Aorta (tissue), 5 donors: ENCODE measurements around the gene EGLN1. TPM values are rescaled to one million over a fixed set of nuclear protein-coding genes. Genes with fewer than 3 reads are reported as not detected.
"Not testable (repeated sequence)": the region's sequence is repeated elsewhere in the genome, so short reads cannot be mapped to it uniquely, and the experiment has no call there.

Experiments used
- ATAC-seq: fragments of 200-7000 bp; cut with Tn5 transposase; one replicate; pipeline ENCODE4 v1.9.1; 2022; ENCODE audit warnings: moderate library complexity; ENCODE audit not compliant: low FRiP score
- DNase-seq, 2 donors: peaks; one replicate each; pipeline ENCODE4 v3.0.0-alpha.2; 2020
- H3K27ac ChIP-seq, 2 donors: one replicate each; pipeline ENCODE4 v1.5.1; 2013; ENCODE audit warnings: low read length in 2 of 2, mild to moderate bottlenecking in 2 of 2, moderate library complexity in 2 of 2, control low read depth in 1 of 2, inconsistent platforms in 1 of 2, low read depth in 1 of 2
- H3K27me3 ChIP-seq, 2 donors: one replicate each; pipeline ENCODE4 v1.6.1; 2013; ENCODE audit warnings: control low read depth in 1 of 2, low read length in 1 of 2, mild to moderate bottlenecking in 1 of 2, moderate library complexity in 1 of 2; ENCODE audit not compliant: insufficient read depth in 2 of 2, control insufficient read depth in 1 of 2
- H3K36me3 ChIP-seq, 2 donors: one replicate each; pipeline ENCODE4 v1.6.1; 2013; ENCODE audit warnings: control low read depth in 1 of 2, low read length in 1 of 2, mild to moderate bottlenecking in 1 of 2; ENCODE audit not compliant: insufficient read depth in 2 of 2, control insufficient read depth in 1 of 2
- H3K4me1 ChIP-seq, 2 donors: one replicate each; pipeline ENCODE4 v1.6.1; 2013; ENCODE audit warnings: low read length in 2 of 2, control low read depth in 1 of 2, mild to moderate bottlenecking in 1 of 2, moderate library complexity in 1 of 2; ENCODE audit not compliant: insufficient read depth in 2 of 2, control insufficient read depth in 1 of 2
- H3K4me3 ChIP-seq, 2 donors: one replicate each; pipeline ENCODE4 v1.5.1; 2013; ENCODE audit warnings: low read length in 2 of 2, control low read depth in 1 of 2, mild to moderate bottlenecking in 1 of 2
- H3K9me3 ChIP-seq: one replicate; pipeline ENCODE4 v1.6.1; 2013; ENCODE audit warnings: mild to moderate bottlenecking, low read length; ENCODE audit not compliant: control insufficient read depth
- WGBS, 2 donors: extraction: QIAGEN DNeasy Blood & Tissue Kit; methylation state at CpG; one replicate each; pipeline ENCODE4 v1.1.7; 2013; 5-methylcytosine and 5-hydroxymethylcytosine counted together
- intact Hi-C, 2 donors: fragments of 100-400 bp; cut with DNase I; formaldehyde crosslinking; loops; one replicate each; pipeline versions ENCODE4 v1.14.2 to v1.15.0; 2022
- polyA plus RNA-seq, 2 donors: library from polyadenylated mRNA; stranded (reverse); fragments of 200-250 nt; gene quantifications; one replicate each; pipeline ENCODE4 v1.2.3, GENCODE V29; 2013
- total RNA-seq, 2 donors: library from RNA; stranded (reverse); fragmentation: NEBNext Ultra II Directional; extraction: Animal tissue kit (Norgen Biotek cat#: 25700); gene quantifications; one replicate each; pipeline ENCODE4 v1.2.1, GENCODE V29; 2021
- donor health status: healthy with polysubstance abuse.
- donor health status: Bipolar disorder and iron deficiency.
- donor health status: DM: no; HTN: no; CAD: no.
- donor health status: DM: no; HTN: no; CAD: no.
- donor health status: DM: yes; HTN: yes; CAD: no.

The EGLN1 gene
- total and polyA plus RNA-seq, 4 donors = 11.7 to 50.4 (median 28.1) TPM

- intact Hi-C loops, DNase-seq, H3K27ac ChIP-seq, H3K27me3 ChIP-seq, H3K4me3 ChIP-seq, H3K4me1 ChIP-seq, H3K9me3 ChIP-seq, ATAC-seq, H3K36me3 ChIP-seq: not testable (repeated sequence)
These were observed 35.9 kb upstream of the EGLN1 start for GRCh38 chr1:231457956-231458355.

DNA sequence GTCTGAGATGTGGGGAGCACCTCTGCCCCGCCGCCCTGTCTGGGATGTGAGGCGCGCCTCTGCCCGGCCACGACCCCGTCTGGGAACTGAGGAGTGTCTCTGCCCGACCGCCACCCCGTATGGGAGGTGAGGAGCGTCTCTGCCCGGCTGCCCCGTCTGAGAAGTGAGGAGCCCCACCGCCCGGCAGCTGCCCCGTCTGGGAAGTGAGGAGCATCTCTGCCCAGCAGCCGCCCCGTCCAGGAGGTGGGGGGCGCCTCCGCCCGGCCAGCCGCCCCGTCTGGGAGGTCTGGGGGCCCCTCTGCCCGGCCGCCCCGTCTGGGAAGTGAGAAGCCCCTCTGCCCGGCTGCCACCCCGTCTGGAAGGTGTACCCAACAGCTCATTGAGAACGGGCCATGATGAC is 32.0 kb upstream of the EGLN1 start:
- 89 to 94% methylated on average over 27 to 29 of the region's 29 CpGs for WGBS, 2 donors
- DNase-seq, H3K4me1 ChIP-seq, H3K9me3 ChIP-seq, H3K4me3 ChIP-seq, H3K27ac ChIP-seq, H3K27me3 ChIP-seq, H3K36me3 ChIP-seq, ATAC-seq, intact Hi-C loops: not testable (repeated sequence)

DNA sequence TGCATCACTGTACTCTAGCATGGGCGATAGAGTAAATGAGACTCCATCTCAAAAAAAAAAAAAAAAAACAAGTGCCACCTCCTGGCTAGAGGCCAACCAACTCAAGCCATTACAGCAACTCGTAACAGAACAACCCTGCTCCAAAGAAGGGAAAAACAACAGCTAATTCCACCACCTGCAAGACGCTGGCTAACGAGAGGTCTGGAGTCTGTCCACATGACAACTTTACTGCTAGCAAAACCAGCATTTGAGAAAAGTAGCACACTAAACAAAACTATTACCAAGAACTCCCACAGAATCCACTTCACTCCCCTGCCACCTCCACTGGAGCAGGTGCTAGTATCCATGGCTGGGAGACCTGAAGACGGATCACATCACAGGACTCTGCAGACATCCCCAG is 24.1 kb upstream of the EGLN1 start:
- intact Hi-C loops = no loop called here

DNA sequence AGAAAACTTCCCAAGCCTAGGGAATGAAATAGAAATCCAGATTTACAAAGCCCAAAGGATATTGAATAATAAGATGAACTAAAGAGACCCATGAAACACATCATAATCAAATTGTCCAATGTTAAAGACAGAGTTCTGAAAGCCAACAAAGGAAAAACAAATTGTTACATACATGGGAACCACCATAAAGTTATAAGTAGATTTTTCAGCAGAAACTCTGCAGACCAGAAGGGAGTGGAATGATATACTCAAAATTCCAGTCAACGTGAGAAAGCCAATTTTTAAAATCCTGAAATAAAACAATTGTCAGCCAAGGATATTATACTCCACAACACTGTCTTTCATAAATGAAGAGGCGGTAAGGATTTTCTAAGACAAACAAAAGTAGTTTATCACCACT is 22.0 kb upstream of the EGLN1 start:
- Histone ChIP-seq H3K4me3 (no peak overlapping the region), H3K27me3 (no peaks in the 10 kb centered on the region), H3K27ac (no peak overlapping the region), H3K4me1 (no peaks in the 10 kb centered on the region), H3K9me3 (peaks cover 2% of the 10 kb centered on the region), H3K36me3 (no peaks in the 10 kb centered on the region)
- DNase-seq (no peak), ATAC-seq (no peak)
- 64 to 81% methylated on average over 2 of the region's 2 CpGs for WGBS, 2 donors
- intact Hi-C loops = no loop called here

More for the DNA sequence above, 24.1 kb upstream of the EGLN1 start:
- Histone ChIP-seq H3K27me3 (no peaks in the 10 kb centered on the region), H3K27ac (no peak overlapping the region), H3K36me3 (no peaks in the 10 kb centered on the region), H3K4me1 (no peaks in the 10 kb centered on the region), H3K9me3 (peaks cover 2% of the 10 kb centered on the region), H3K4me3 (no peak overlapping the region)
- 66 to 76% methylated on average over 5 of the region's 5 CpGs for WGBS, 2 donors
- DNase-seq (no peak), ATAC-seq (no peak)

DNA sequence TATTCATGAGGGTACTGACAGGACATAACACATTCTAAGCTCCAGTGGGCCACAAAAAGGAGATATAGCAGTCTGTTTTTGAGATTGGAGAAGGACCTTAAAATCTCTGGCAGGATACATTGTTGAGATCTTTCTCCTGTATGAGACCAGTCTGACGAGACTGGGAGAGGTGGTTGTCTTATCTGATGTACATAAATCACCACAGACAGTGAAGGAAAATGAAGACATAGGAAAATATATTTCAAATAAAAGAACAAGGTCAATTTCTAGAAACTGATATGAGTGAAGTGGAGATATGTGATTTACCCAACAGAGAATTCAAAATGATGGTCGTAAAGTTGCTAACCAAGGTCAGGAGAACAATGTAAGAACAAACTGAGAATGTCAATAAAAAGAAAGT is 21.3 kb upstream of the EGLN1 start:
- Histone ChIP-seq H3K27me3 (no peaks in the 10 kb centered on the region), H3K4me3 (no peak overlapping the region), H3K27ac (no peak overlapping the region), H3K9me3 (peaks cover under 1% of the 10 kb centered on the region), H3K36me3 (no peaks in the 10 kb centered on the region), H3K4me1 (no peaks in the 10 kb centered on the region)
- no peak for ATAC-seq
- WGBS, 2 donors = 74 to 75% methylated on average over 2 of the region's 2 CpGs
- intact Hi-C loops = no loop called here
- no peak for DNase-seq

GRCh38 chr1:231442735-231443134 is 20.6 kb upstream of the EGLN1 start:
- Histone ChIP-seq H3K27me3 (no peaks in the 10 kb centered on the region), H3K4me1 (no peaks in the 10 kb centered on the region), H3K36me3 (no peaks in the 10 kb centered on the region), H3K4me3 (no peak overlapping the region), H3K9me3 (no peaks in the 10 kb centered on the region), H3K27ac (no peak overlapping the region)
- no peak for DNase-seq
- ATAC-seq = no peak
- intact Hi-C loops = no loop called here

DNA sequence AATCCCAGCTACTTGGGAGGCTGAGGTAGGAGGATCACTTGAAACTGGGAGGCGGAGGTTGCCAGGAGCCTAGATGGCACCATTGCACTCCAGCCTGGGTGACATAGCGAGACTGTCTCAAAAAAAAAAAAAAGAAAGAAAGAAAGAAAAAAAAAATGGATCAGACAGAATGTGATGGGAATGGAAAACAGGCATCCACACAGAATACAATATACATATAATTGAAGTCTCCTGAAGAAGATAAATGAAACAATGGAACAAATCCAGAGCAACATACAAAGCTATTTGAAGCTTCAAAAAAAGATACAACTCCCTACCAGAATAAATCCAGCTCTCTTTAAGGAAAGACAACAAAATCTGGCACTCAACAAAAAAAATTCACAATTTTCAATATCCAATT is 10.9 kb upstream of the EGLN1 start:
- no peak for DNase-seq
- Histone ChIP-seq H3K9me3 (no peaks in the 10 kb centered on the region), H3K27ac (no peak overlapping the region), H3K27me3 (no peaks in the 10 kb centered on the region), H3K4me1 (no peaks in the 10 kb centered on the region), H3K36me3 (no peaks in the 10 kb centered on the region), H3K4me3 (no peak overlapping the region)
- intact Hi-C loops = no loop called here
- WGBS, 2 donors = 94 to 100% methylated on average over 2 of the region's 2 CpGs
- no peak for ATAC-seq

DNA sequence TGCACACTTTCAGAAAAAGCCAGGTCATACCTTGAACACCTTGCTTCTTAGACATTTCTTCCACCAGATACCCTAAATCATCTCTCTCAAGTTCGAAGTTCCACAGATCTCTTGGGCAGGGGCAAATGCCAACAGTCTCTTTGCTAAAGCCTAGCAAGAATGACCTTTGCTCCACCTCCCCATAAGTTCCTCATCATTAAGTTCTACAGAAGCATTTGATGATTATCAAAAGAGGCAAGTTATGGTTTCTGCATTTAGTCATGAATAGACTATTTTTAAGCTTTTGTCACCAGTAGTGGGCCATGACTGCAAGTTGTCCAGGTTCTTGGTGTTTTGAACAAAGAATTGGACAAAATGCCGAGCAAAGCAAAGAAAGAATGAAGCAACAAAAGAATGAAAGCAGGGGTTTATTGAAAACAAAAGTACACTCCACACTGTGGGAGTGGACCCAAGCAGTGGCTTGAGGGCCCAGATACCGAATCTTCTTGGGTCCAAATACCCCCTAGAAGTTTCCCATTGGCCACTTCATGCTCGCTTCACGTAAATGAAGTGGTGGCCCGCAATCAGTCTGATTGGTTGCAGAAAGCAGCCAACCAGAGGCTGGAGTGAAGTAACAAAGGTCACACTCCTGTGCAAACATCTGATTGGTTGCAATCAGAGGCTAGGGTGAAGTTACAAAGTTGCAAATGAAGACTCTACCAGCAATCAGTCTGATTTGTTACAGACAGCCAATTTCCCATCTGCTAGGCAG is 9.8 kb upstream of the EGLN1 start:
- Histone ChIP-seq H3K4me1 (no peaks in the 10 kb centered on the region), H3K9me3 (no peaks in the 10 kb centered on the region), H3K36me3 (no peaks in the 10 kb centered on the region), H3K4me3 (no peak overlapping the region), H3K27me3 (no peaks in the 10 kb centered on the region), H3K27ac (no peak overlapping the region)
- 92 to 94% methylated on average over 6 of the region's 6 CpGs for WGBS, 2 donors
- DNase-seq (no peak), ATAC-seq (no peak)
- intact Hi-C loops = no loop called here

DNA sequence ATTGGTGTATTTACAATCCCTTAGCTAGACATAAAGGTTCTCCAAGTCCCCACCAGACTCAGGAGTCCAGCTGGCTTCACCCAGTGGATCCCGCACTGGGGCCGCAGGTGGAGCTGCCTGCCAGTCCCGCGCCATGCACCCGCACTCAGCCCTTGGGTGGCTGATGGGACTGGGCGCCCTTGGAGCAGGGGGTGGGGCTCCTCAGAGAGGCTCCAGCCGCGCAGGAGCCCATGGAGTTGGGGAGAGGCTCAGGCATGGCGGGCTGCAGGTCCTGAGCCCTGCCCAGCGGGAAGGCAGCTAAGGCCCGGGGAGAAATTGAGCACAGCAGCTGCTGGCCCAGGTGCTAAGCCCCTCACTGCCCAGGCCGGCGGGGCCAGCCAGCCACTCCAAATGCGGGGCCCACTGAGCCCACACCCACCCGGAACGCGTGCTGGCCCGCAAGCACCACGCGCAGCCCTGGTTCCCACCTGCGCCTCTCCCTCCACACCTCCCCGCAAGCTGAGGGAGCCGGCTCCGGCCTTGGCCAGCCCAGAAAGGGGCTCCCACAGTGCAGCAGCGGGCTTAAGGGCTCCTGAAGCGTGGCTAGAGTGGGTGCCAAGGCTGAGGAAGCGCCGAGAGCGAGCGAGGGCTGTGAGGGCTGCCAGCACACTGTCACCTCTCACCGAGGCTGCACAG is 8.7 kb upstream of the EGLN1 start:
- H3K4me3 ChIP-seq, intact Hi-C loops, H3K36me3 ChIP-seq, H3K27me3 ChIP-seq, DNase-seq, H3K9me3 ChIP-seq, H3K27ac ChIP-seq, ATAC-seq, H3K4me1 ChIP-seq: not testable (repeated sequence)
- 95% methylated on average over 26 to 31 of the region's 31 CpGs for WGBS, 2 donors
